Endothelial cell of umbilical vein (primary cell): ENCODE results near the gene HOXA9. TPM values are rescaled to one million over a fixed set of nuclear protein-coding genes. Genes with fewer than 3 reads are reported as not detected.
A peak's percentile ranks its signal among the peaks of the same experiment; 100 is the strongest.

Experiments
- BruUV-seq: library from RNA; stranded (reverse); fragments of 400-500 nt; replicated peaks from 2 replicates; lab custom pipeline; 2021; lab: Mats Ljungman, UMichigan
- CTCF ChIA-PET: fragments of 300-600, 350-600 bp; sonication (Branson Sonifier 250); formaldehyde crosslinking; loops from one replicate; lab custom pipeline; 2021; ENCODE audit warnings: antibody characterized with exemption, inconsistent platforms; lab: Charles Lee
- POLR2A ChIA-PET: fragments of 300-600, 350-600 bp; sonication (Branson Sonifier 250); formaldehyde crosslinking; loops from one replicate; lab custom pipeline; 2021; ENCODE audit warnings: antibody characterized with exemption, inconsistent platforms; lab: Charles Lee
- DNase-seq: peaks from one replicate; pipeline ENCODE4 v3.0.0-alpha.2; 2011; ENCODE audit warnings: low read depth, low spot score
- FAIRE-seq: peaks from 2 replicates; lab custom pipeline; 2011; peaks lifted over from hg19 to GRCh38; lab: Jason Lieb, UNC
- H2AFZ ChIP-seq: 2 replicates; pipeline ENCODE4 v1.6.0; 2012; ENCODE audit warnings: low read depth, low read length, control low read depth, inconsistent platforms
- H3K27ac ChIP-seq: 2 replicates; pipeline ENCODE4 v1.5.1; 2011; ENCODE audit warnings: low read depth, mild to moderate bottlenecking, control low read depth, low read length, moderate library complexity; ENCODE audit not compliant: insufficient read depth
- H3K27me3 ChIP-seq, 2 experiments: 2 replicates each; pipeline versions ENCODE4 v1.6.0 to v1.6.1; 2011; ENCODE audit warnings: low read length in 2 of 2, mixed read lengths in 1 of 2; ENCODE audit not compliant: control insufficient read depth in 2 of 2, insufficient read depth in 2 of 2
- H3K36me3 ChIP-seq, 2 experiments: 2 replicates in 1 of 2; 3 replicates in 1 of 2; pipeline ENCODE4 v1.5.1; 2011; ENCODE audit warnings: low read length in 2 of 2, mild to moderate bottlenecking in 1 of 2, moderate library complexity in 1 of 2; ENCODE audit not compliant: control insufficient read depth in 2 of 2, insufficient read depth in 2 of 2; ENCODE audit errors: extremely low read depth in 1 of 2
- H3K4me1 ChIP-seq: 3 replicates; pipeline ENCODE4 v1.5.1; 2011; ENCODE audit warnings: mild to moderate bottlenecking, low read length; ENCODE audit not compliant: control insufficient read depth, insufficient read depth; ENCODE audit errors: extremely low read depth
- H3K4me2 ChIP-seq: 2 replicates; pipeline ENCODE4 v1.6.1; 2011; ENCODE audit warnings: low read length, control low read depth, mixed read lengths; ENCODE audit not compliant: insufficient read depth
- H3K4me3 ChIP-seq, 3 experiments: fragments of 200-600 bp in 1 of 3; sonication (generic), shearing (Covaris generic) in 1 of 3; replicated peaks in 1 of 3; 2 replicates each; pipeline ENCODE4 v1.5.1; 2011 to 2016; ENCODE audit warnings: control low read depth in 3 of 3, low read length in 3 of 3, mild to moderate bottlenecking in 2 of 3, inconsistent platforms in 1 of 3, low read depth in 1 of 3, moderate library complexity in 1 of 3; ENCODE audit not compliant: insufficient read depth in 1 of 3
- H3K79me2 ChIP-seq: 2 replicates; pipeline ENCODE4 v1.6.0; 2012; ENCODE audit warnings: low read length, inconsistent platforms; ENCODE audit not compliant: control insufficient read depth, insufficient read depth
- H3K9ac ChIP-seq: replicated peaks from 2 replicates; pipeline ENCODE3; 2011; ENCODE audit warnings: low read length, control low read depth; ENCODE audit not compliant: insufficient read depth; ENCODE audit errors: extremely low read depth
- H3K9me1 ChIP-seq: replicated peaks from 3 replicates; pipeline ENCODE4 v1.6.0; 2011; ENCODE audit warnings: mild to moderate bottlenecking, low read length; ENCODE audit not compliant: control insufficient read depth, insufficient read depth; ENCODE audit errors: extremely low read depth
- H3K9me3 ChIP-seq: replicated peaks from 2 replicates; pipeline ENCODE4 v1.5.1; 2012; ENCODE audit warnings: low read length, inconsistent platforms; ENCODE audit not compliant: control insufficient read depth, insufficient read depth
- H4K20me1 ChIP-seq: replicated peaks from 2 replicates; pipeline ENCODE3; 2011; ENCODE audit warnings: mild to moderate bottlenecking, low read length; ENCODE audit not compliant: control insufficient read depth, insufficient read depth; ENCODE audit errors: extremely low read depth
- MYC ChIP-seq: IDR thresholded peaks from one replicate; pipeline ENCODE4 v1.6.1; 2011; ENCODE audit warnings: mild to moderate bottlenecking, low read depth, low read length
- POLR2A ChIP-seq: IDR thresholded peaks from 2 replicates; pipeline ENCODE4 v1.6.1; 2012; ENCODE audit warnings: low read depth, mild to moderate bottlenecking, control low read depth, low read length
- dilution Hi-C: fragments of 300-500 bp; cut with MboI; formaldehyde crosslinking; loops from one replicate; pipeline ENCODE4 v1.15.0; 2019; ENCODE audit warnings: low sequenced_read_pairs; ENCODE audit not compliant: extremely low pct_ligation_motif_present
- intact Hi-C: fragments of 100-400 bp; cut with micrococcal nuclease; formaldehyde crosslinking; loops from one replicate; pipeline ENCODE4 v1.10.0; 2022
- polyA plus RNA-seq, 4 experiments: library from polyadenylated mRNA; depleted of rRNA in 3 of 4; stranded (reverse) in 3 of 4; unstranded in 1 of 4; fragments of >200 nt; gene quantifications; 2 replicates each; pipeline versions ENCODE4 v1.2.1 to v1.2.3, GENCODE V29; 2011 to 2012; ENCODE audit warnings: missing spikeins in 1 of 4
- total RNA-seq: library from RNA; stranded (reverse); gene quantifications from 2 replicates; pipeline ENCODE4 v1.2.3, GENCODE V29; 2021

Gene HOXA9
- total and polyA plus RNA-seq, 2 donors (not counting 3 experiments of a cell fraction or from before 2014, with no cell fraction given) = 47.2 to 61.6 TPM

DNA sequence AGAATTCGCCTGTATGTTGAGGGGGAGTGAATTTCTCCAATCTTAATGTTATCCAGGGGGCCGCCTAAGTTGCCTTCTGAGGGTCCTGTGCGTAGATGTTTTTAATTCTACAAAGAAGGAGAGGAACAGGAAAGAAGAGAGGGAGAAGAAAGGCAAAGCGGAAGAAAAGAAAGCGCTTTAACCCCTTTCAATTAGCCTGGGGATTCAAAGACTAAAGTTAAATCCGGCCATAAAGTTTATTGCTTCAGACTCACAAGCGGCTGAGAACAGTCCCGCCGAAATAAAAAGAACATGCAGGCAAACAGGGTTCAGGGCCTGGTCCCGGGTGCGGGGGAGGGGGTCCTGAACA, 26.4 kb downstream of the HOXA9 start:
- no peaks in the 10 kb centered on the region for H3K9me1 ChIP-seq
- H3K4me2 ChIP-seq = peak overlapping the region; percentile 92
- no peaks in the 10 kb centered on the region for H3K9me3 ChIP-seq
- peaks cover 84% of the 10 kb centered on the region for H3K79me2 ChIP-seq
- intact Hi-C loops (no loop called here), dilution Hi-C loops (no loop called here)
- CTCF ChIA-PET = interaction anchor here (1.2 to 3.4 kb wide), 7 partner anchors 9 to 457 kb away, joined by 3 to 15 read pairs (median 4); partner anchors contain the start of gene HOXA7
- H3K27me3 ChIP-seq = no peaks in the 10 kb centered on the region
- peak overlapping the region; percentile 84 for H3K9ac ChIP-seq
- peak overlapping the region in 2 of 3 experiments; percentile 12 to 24 for H3K4me3 ChIP-seq
- no peak for DNase-seq
- H4K20me1 ChIP-seq = no peaks in the 10 kb centered on the region
- no TSS peak for BruUV-seq
- TF ChIP-seq POLR2A = no peak
- peak overlapping the region; percentile 82 for H3K27ac ChIP-seq
- peaks cover 79% of the 10 kb centered on the region for H3K4me1 ChIP-seq
- POLR2A ChIA-PET = no interaction called here
- peaks cover 0 to 7% of the 10 kb centered on the region in 2 experiments for H3K36me3 ChIP-seq
- no peak for FAIRE-seq
- no peak overlapping the region for H2AFZ ChIP-seq

GRCh38 chr7:27138472-27138871, 26.9 kb downstream of the HOXA9 start:
- Histone ChIP-seq H3K4me2 (peak overlapping the region; percentile 92), H3K27me3 (no peaks in the 10 kb centered on the region), H3K9ac (peak overlapping the region; percentile 84), H3K4me3 (peak overlapping the region in 1 of 3 experiments; percentile 24), H2AFZ (no peak overlapping the region), H3K4me1 (peaks cover 82% of the 10 kb centered on the region), H3K79me2 (peaks cover 85% of the 10 kb centered on the region), H4K20me1 (no peaks in the 10 kb centered on the region), H3K27ac (peak overlapping the region; percentile 82), H3K9me1 (no peaks in the 10 kb centered on the region), H3K9me3 (no peaks in the 10 kb centered on the region), H3K36me3 (peaks cover 0 to 7% of the 10 kb centered on the region in 2 experiments)
- DNase-seq (no peak), FAIRE-seq (no peak)
- intact Hi-C loops (no loop called here), dilution Hi-C loops (no loop called here)
- no peak for TF ChIP-seq MYC
- BruUV-seq = no TSS peak
- POLR2A ChIA-PET = no interaction called here
- CTCF ChIA-PET = interaction anchor here (1.9 kb wide), 1 partner anchor 23 kb away, joined by 6 read pairs; no protein-coding TSS in a partner anchor
